Occipital lobe (tissue), 2 donors: ENCODE results near the gene ESRP2. TPM values are rescaled to one million over a fixed set of nuclear protein-coding genes. Genes with fewer than 3 reads are reported as not detected.

Source experiments
- DNase-seq: peaks from one replicate; lab custom pipeline; 2025; lab: John Stamatoyannopoulos, UW
- total RNA-seq: library from RNA; depleted of rRNA; stranded (reverse); fragments of >200 nt; gene quantifications from one replicate; pipeline ENCODE4 v1.2.3, GENCODE V29; 2014

ESRP2 gene
- not detected for total RNA-seq

- DNase-seq: no peak
Measured at GRCh38 chr16:68235887-68236136, at the start of gene ESRP2. ESRP2 (minus strand) TSS chr16:68236127; CDS start chr16:68236045, 82 bp downstream.

GRCh38 chr16:68285683-68286082 lies 49.8 kb upstream of the ESRP2 start:
- no peak for DNase-seq

GRCh38 chr16:68284847-68285246 lies 48.9 kb upstream of the ESRP2 start:
- DNase-seq: no peak

- no peak for DNase-seq
Measured at GRCh38 chr16:68283801-68284598, 48.1 kb upstream of the ESRP2 start.

GRCh38 chr16:68283346-68283745 lies 47.4 kb upstream of the ESRP2 start:
- DNase-seq: no peak

GRCh38 chr16:68282064-68282452 lies 46.1 kb upstream of the ESRP2 start:
- no peak for DNase-seq

GRCh38 chr16:68281368-68282063 lies 45.6 kb upstream of the ESRP2 start:
- no peak for DNase-seq

- no peak for DNase-seq
Measured at GRCh38 chr16:68279726-68280558, 44.0 kb upstream of the ESRP2 start.

- DNase-seq: no peak
Measured at GRCh38 chr16:68276223-68276622, 40.3 kb upstream of the ESRP2 start.

- DNase-seq: no peak
Measured at GRCh38 chr16:68275611-68276191, 39.8 kb upstream of the ESRP2 start.

GRCh38 chr16:68274441-68274840 lies 38.5 kb upstream of the ESRP2 start:
- no peak for DNase-seq

GRCh38 chr16:68273896-68274295 lies 38.0 kb upstream of the ESRP2 start:
- DNase-seq: no peak

- DNase-seq: no peak
Measured at GRCh38 chr16:68273459-68273858, 37.5 kb upstream of the ESRP2 start.

- no peak for DNase-seq
Measured at GRCh38 chr16:68272507-68273209, 36.7 kb upstream of the ESRP2 start.

GRCh38 chr16:68270353-68270752 lies 34.4 kb upstream of the ESRP2 start:
- DNase-seq: no peak

GRCh38 chr16:68269793-68270192 lies 33.9 kb upstream of the ESRP2 start:
- no peak for DNase-seq

GRCh38 chr16:68267612-68268405 lies 31.9 kb upstream of the ESRP2 start:
- no peak for DNase-seq

GRCh38 chr16:68265078-68265920 lies 29.4 kb upstream of the ESRP2 start:
- no peak for DNase-seq
